OCI-LY7 (cell line): ENCODE measurements around the gene ABCC12. TPM values are rescaled to one million over a fixed set of nuclear protein-coding genes. Genes with fewer than 3 reads are reported as not detected.

Experiments
- BruUV-seq: library from RNA; stranded (reverse); fragments of 400-500 nt; replicated peaks from 2 replicates; lab custom pipeline; 2021; lab: Mats Ljungman, UMichigan
- CTCF ChIA-PET: fragments of 300-600 bp; sonication (Branson Sonifier 250); formaldehyde crosslinking; loops from one replicate; lab custom pipeline; 2022; ENCODE audit warnings: antibody characterized with exemption; ENCODE audit not compliant: unreplicated experiment; lab: Charles Lee
- POLR2A ChIA-PET: fragments of 300-600 bp; sonication (Branson Sonifier 250); formaldehyde crosslinking; loops from one replicate; lab custom pipeline; 2022; ENCODE audit warnings: antibody characterized with exemption; lab: Charles Lee
- DNase-seq: peaks from one replicate; pipeline ENCODE4 v3.0.0-alpha.2; 2015; ENCODE audit warnings: low spot score
- H2AFZ ChIP-seq: fragments of 200-600 bp; sonication (generic), shearing (Covaris generic); 2 replicates; pipeline ENCODE4 v1.6.1; 2014; ENCODE audit warnings: mild to moderate bottlenecking, antibody characterized with exemption, low read length, moderate library complexity
- H3K27ac ChIP-seq: fragments of 200-600 bp; sonication (generic); 2 replicates; pipeline ENCODE4 v1.5.1; 2014; ENCODE audit warnings: mixed run types, low read depth, mild to moderate bottlenecking, moderate library complexity, low read length, inconsistent platforms; ENCODE audit not compliant: poor library complexity, severe bottlenecking
- H3K36me3 ChIP-seq: fragments of 200-600 bp; sonication (generic); 2 replicates; pipeline ENCODE4 v1.6.1; 2014; ENCODE audit warnings: mild to moderate bottlenecking, antibody characterized with exemption, low read length, moderate library complexity, mixed read lengths; ENCODE audit not compliant: insufficient read depth
- H3K4me1 ChIP-seq: fragments of 200-600 bp; sonication (generic); 2 replicates; pipeline ENCODE4 v1.5.1; 2014; ENCODE audit warnings: mild to moderate bottlenecking, low read length; ENCODE audit not compliant: insufficient read depth, poor library complexity, severe bottlenecking
- H3K4me2 ChIP-seq: fragments of 200-600 bp; sonication (generic); 2 replicates; pipeline ENCODE4 v1.6.1; 2014; ENCODE audit warnings: mild to moderate bottlenecking, low read length
- H3K4me3 ChIP-seq: fragments of 200-600 bp; sonication (generic); 2 replicates; pipeline ENCODE4 v1.5.1; 2014; ENCODE audit warnings: mild to moderate bottlenecking, low read depth, low read length; ENCODE audit not compliant: poor library complexity, severe bottlenecking
- H3K79me2 ChIP-seq: fragments of 200-600 bp; sonication (generic); 2 replicates; pipeline ENCODE4 v1.6.1; 2016; ENCODE audit warnings: low read depth, mild to moderate bottlenecking, low read length, moderate library complexity, mixed read lengths; ENCODE audit not compliant: insufficient read depth
- H3K9me2 ChIP-seq: fragments of 200-600 bp; sonication (generic); 2 replicates; pipeline ENCODE4 v1.6.1; 2016; ENCODE audit warnings: mild to moderate bottlenecking, low read length, mixed read lengths; ENCODE audit not compliant: insufficient read depth
- H3K9me3 ChIP-seq: fragments of 200-600 bp; sonication (generic); 2 replicates; pipeline ENCODE4 v1.6.1; 2014; ENCODE audit warnings: mild to moderate bottlenecking, mixed run types, low read length, mixed read lengths
- H4K20me1 ChIP-seq: fragments of 200-600 bp; sonication (generic); 2 replicates; pipeline ENCODE4 v1.6.1; 2014; ENCODE audit warnings: mild to moderate bottlenecking, antibody characterized with exemption, low read length, moderate library complexity, mixed read lengths; ENCODE audit not compliant: insufficient read depth
- EZH2phosphoT487 ChIP-seq: fragments of 200-600 bp; sonication (generic); IDR thresholded peaks from 2 replicates; pipeline ENCODE4 v1.6.1; 2018; ENCODE audit warnings: low read depth, borderline replicate concordance, mild to moderate bottlenecking, mixed run types, antibody characterized with exemption, low read length, moderate library complexity, mixed read lengths
- intact Hi-C: fragments of 100-400 bp; cut with micrococcal nuclease; formaldehyde crosslinking; loops from one replicate; pipeline ENCODE4 v1.10.0; 2022; ENCODE audit not compliant: unreplicated experiment
- total RNA-seq, 2 experiments: library from RNA; depleted of rRNA in 1 of 2; stranded (reverse); fragments of >200 nt in 1 of 2; shearing (Covaris generic) in 1 of 2; gene quantifications; 2 replicates each; pipeline ENCODE4 v1.2.3, GENCODE V29; 2014 to 2022
- TF ChIP-seq, protein P1 (sequence below): fragments of 200-600 bp; sonication (generic); conservative IDR thresholded peaks from 2 replicates; pipeline ENCODE4 v1.5.1; 2014; ENCODE audit warnings: mild to moderate bottlenecking, antibody characterized with exemption, low read length, moderate library complexity, mixed read lengths

ABCC12 gene
- total RNA-seq, 2 experiments from 2014 or later, result not detected

DNA sequence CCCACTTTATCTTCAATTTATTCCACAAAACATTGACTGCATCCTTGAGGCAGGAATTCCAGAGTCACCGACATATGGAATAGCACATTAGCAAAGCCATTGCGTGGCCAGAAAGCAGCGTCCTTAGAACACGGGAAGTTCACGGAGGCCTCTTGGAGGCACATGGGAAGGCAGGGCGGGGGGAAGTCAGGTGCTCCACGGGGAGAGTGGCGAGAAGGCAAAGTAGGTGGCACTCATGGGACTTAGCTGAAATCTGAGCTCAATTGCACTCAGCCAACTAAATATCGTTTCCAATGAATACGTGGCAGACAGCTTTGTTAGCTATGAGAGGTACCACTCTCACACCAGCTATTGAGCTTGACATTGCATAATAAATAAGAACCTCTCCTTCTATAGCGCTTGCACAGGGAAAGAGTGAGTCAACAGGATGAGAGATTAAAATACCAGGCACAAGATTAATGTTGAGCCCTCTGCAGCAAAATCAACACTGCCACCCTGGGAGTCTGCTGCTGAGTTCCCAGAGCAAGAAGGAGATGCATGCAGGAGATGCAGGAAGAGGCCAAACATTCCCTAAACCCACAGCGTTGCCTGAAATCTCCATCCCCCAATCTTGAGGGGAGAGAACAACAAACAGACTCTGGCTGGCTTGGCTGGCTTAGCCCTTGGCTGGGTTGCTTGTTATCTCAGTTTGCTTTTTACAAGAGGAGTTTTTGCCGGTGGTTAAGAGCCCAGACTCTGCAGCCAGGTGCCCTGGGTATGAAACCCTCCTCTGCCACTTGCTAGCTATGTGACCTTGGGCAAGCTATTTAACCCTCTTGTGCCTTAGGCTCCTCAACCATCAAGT, 28.8 kb downstream of the ABCC12 start:
- no TSS peak for BruUV-seq
- no peak for TF ChIP-seq EZH2phosphoT487
- TF ChIP-seq, protein P1, sequence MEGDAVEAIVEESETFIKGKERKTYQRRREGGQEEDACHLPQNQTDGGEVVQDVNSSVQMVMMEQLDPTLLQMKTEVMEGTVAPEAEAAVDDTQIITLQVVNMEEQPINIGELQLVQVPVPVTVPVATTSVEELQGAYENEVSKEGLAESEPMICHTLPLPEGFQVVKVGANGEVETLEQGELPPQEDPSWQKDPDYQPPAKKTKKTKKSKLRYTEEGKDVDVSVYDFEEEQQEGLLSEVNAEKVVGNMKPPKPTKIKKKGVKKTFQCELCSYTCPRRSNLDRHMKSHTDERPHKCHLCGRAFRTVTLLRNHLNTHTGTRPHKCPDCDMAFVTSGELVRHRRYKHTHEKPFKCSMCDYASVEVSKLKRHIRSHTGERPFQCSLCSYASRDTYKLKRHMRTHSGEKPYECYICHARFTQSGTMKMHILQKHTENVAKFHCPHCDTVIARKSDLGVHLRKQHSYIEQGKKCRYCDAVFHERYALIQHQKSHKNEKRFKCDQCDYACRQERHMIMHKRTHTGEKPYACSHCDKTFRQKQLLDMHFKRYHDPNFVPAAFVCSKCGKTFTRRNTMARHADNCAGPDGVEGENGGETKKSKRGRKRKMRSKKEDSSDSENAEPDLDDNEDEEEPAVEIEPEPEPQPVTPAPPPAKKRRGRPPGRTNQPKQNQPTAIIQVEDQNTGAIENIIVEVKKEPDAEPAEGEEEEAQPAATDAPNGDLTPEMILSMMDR, result no peak
- Histone ChIP-seq H3K4me3 (no peak overlapping the region), H3K9me3 (no peaks in the 10 kb centered on the region), H3K79me2 (no peaks in the 10 kb centered on the region), H3K36me3 (no peaks in the 10 kb centered on the region), H3K4me1 (no peaks in the 10 kb centered on the region), H3K9me2 (no peaks in the 10 kb centered on the region), H2AFZ (no peak overlapping the region), H3K27ac (no peak overlapping the region), H4K20me1 (no peaks in the 10 kb centered on the region), H3K4me2 (no peak overlapping the region)
- ChIA-PET CTCF (interaction anchor here (0.6 kb wide), 1 partner anchor 1080 kb away, joined by 3 read pairs; no protein-coding TSS in a partner anchor), POLR2A (no interaction called here)
- intact Hi-C loops, result no loop called here
- DNase-seq, result no peak

DNA sequence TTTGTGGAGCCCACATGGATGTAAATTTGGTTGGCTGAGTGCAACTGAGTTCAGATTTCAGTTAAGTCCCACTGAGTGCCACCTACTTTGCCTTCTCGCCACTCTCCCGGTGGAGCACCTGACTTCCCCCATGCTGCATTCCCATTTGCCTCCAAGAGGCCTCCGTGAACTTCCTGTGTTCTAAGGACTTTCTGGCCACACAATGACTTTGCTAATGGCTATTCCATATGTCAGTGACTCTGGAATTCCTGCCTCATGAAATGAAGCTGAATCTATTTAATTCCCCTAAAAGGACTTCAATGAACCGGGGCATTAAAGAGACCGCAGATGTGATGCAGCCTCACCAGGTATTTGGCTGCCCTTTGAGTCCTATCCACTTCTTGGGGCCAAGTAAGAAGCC, 29.9 kb downstream of the ABCC12 start:
- no peaks in the 10 kb centered on the region for H3K9me2 ChIP-seq
- H3K36me3 ChIP-seq, result no peaks in the 10 kb centered on the region
- H3K4me3 ChIP-seq, result no peak overlapping the region
- H3K4me2 ChIP-seq, result no peak overlapping the region
- no peaks in the 10 kb centered on the region for H4K20me1 ChIP-seq
- H2AFZ ChIP-seq, result no peak overlapping the region
- POLR2A ChIA-PET, result interaction anchor here (0.6 kb wide), 1 partner anchor 283 kb away, joined by 3 read pairs; no protein-coding TSS in a partner anchor
- intact Hi-C loops, result no loop called here
- H3K9me3 ChIP-seq, result no peaks in the 10 kb centered on the region
- DNase-seq, result no peak
- H3K27ac ChIP-seq, result no peak overlapping the region
- H3K4me1 ChIP-seq, result no peaks in the 10 kb centered on the region
- CTCF ChIA-PET, result no interaction called here
- TF ChIP-seq EZH2phosphoT487, result no peak
- TF ChIP-seq, protein P1, result no peak
- no peaks in the 10 kb centered on the region for H3K79me2 ChIP-seq
- BruUV-seq, result no TSS peak

GRCh38 chr16:48124266-48124665, 31.5 kb downstream of the ABCC12 start:
- TF ChIP-seq, protein P1, result no peak
- no peak for TF ChIP-seq EZH2phosphoT487
- POLR2A ChIA-PET, result no interaction called here
- no peaks in the 10 kb centered on the region for H3K36me3 ChIP-seq
- intact Hi-C loops, result no loop called here
- no peak overlapping the region for H3K4me3 ChIP-seq
- no peak overlapping the region for H3K27ac ChIP-seq
- no peak overlapping the region for H3K4me2 ChIP-seq
- no peaks in the 10 kb centered on the region for H3K9me3 ChIP-seq
- no TSS peak for BruUV-seq
- H2AFZ ChIP-seq, result no peak overlapping the region
- no peaks in the 10 kb centered on the region for H3K4me1 ChIP-seq
- H3K9me2 ChIP-seq, result no peaks in the 10 kb centered on the region
- no peaks in the 10 kb centered on the region for H3K79me2 ChIP-seq
- no peak for DNase-seq
- H4K20me1 ChIP-seq, result no peaks in the 10 kb centered on the region
- CTCF ChIA-PET, result interaction anchor here (0.5 kb wide), 1 partner anchor 1176 kb away, joined by 3 read pairs; no protein-coding TSS in a partner anchor
